ENCODE results near the gene TPCN1. TPM values are rescaled to one million over a fixed set of nuclear protein-coding genes. Genes with fewer than 3 reads are reported as not detected.

TPCN1 gene
- total and polyA plus RNA-seq, 2 donors from 2014 or later, result 38.4 to 93.3 TPM

DNA sequence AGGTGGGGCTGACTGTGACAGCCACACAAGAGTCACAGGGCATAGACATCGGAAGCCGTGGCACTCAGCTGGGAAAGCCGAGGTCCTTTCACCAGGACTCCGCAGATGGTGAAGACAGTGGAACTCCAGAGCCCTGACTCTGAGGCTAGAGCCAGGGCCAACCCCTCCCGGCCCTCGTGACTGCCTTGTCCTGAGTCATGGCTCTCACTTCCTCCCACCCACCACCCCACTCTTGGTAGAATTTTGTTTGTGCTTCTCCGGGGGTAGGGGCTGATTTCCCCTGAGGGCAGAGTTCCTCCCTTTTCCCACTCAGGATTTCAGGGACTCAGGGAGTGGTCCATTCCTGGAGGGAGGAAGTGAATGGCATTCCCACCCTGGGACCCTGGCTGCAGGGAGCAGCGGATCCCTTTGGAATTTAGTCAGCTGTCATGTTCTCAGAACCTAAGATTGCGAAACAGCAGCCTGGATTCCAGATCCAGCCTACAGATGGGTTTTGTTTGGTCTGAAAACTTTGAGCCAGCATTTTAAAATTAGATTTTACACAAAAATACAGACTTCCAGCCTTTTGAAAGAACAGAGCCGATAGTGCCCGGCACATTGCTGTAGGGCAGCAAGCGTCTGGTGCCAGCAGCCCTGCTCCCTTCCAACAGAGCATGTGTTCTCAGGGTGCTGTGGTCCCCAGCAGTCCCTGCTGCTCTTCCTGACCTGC lies 50.7 kb downstream of the TPCN1 start:
- no peak overlapping the region for H3K4me3 ChIP-seq (ENCODE audit: low read length in 3 of 3)
- no peak for TF ChIP-seq CTCF (IDR thresholded peaks at IDR 0.05; ENCODE audit: borderline replicate concordance, extremely low read depth, insufficient read depth)
- no peak overlapping the region for H3K9ac ChIP-seq (ENCODE audit: low read length in 3 of 3)
- intact Hi-C loops (cut with DNase I), result no loop called here
- H3K4me1 ChIP-seq (ENCODE audit: control insufficient read depth in 2 of 3, insufficient read depth in 2 of 3, low read depth in 1 of 3, low read length in 3 of 3), result peaks cover 0 to 10% (median 2%) of the 10 kb centered on the region in 3 donors
- H3K9me3 ChIP-seq (ENCODE audit: control insufficient read depth in 2 of 3, insufficient read depth in 1 of 3, low read length in 3 of 3), result no peaks in the 10 kb centered on the region
- no peaks in the 10 kb centered on the region for H3K27me3 ChIP-seq (ENCODE audit: control insufficient read depth, insufficient read depth, low read length)
- DNase-seq (peak in 2 of 5 donors; percentile 60 to 92), FAIRE-seq (no peak)
- H3K27ac ChIP-seq (ENCODE audit: low read depth in 2 of 2, low read length in 2 of 2), result peak overlapping the region; percentile 66 to 71
- H3K36me3 ChIP-seq (ENCODE audit: control insufficient read depth in 2 of 3, insufficient read depth in 3 of 3, low read length in 3 of 3), result peaks cover 3 to 67% (median 42%) of the 10 kb centered on the region in 3 donors

DNA sequence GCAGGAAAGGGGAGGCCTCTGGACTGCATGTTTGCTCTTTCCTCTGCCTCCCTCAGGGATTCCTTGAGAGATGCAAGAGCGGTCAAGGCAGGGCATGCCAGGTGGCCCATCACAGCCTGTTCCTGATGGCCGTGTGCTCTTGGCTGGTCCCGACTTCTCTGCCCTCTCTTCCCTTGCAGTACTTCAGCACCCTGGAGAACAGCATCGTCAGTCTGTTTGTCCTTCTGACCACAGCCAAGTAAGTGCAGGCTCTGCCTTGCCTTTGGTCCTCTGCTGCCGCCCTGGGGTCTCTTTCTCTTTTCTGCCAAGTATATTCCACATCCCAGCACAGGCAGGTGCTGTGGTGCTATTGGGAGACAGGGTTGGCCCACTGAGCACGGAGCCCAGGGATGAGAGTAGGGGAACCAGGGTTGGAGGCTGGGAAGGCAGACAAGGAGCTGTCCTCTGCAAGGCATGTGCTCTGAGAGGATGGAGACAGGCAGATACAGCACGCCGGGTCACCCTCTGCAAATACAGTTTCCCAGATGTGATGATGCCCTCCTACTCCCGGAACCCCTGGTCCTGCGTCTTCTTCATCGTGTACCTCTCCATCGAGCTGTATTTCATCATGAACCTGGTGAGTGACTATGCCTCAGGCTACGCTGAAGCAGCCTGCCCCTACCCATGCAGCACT lies 51.9 kb downstream of the TPCN1 start:
- FAIRE-seq, result no peak
- Histone ChIP-seq H3K27me3 (ENCODE audit: control insufficient read depth, insufficient read depth, low read length) (no peaks in the 10 kb centered on the region), H3K9ac (ENCODE audit: low read length in 3 of 3) (no peak overlapping the region), H3K27ac (ENCODE audit: low read depth in 2 of 2, low read length in 2 of 2) (no peak overlapping the region), H3K4me1 (ENCODE audit: control insufficient read depth in 2 of 3, insufficient read depth in 2 of 3, low read depth in 1 of 3, low read length in 3 of 3) (peaks cover 0 to 10% (median 2%) of the 10 kb centered on the region in 3 donors), H3K4me3 (ENCODE audit: low read length in 3 of 3) (no peak overlapping the region), H3K36me3 (ENCODE audit: control insufficient read depth in 2 of 3, insufficient read depth in 3 of 3, low read length in 3 of 3) (peaks cover 0 to 70% (median 44%) of the 10 kb centered on the region in 3 donors), H3K9me3 (ENCODE audit: control insufficient read depth in 2 of 3, insufficient read depth in 1 of 3, low read length in 3 of 3) (no peaks in the 10 kb centered on the region)
- DNase-seq, result no peak
- no peak for TF ChIP-seq CTCF (IDR thresholded peaks at IDR 0.05; ENCODE audit: borderline replicate concordance, extremely low read depth, insufficient read depth)
- intact Hi-C loops (cut with DNase I), result no loop called here

GRCh38 chr12:113274848-113275247 lies 53.6 kb downstream of the TPCN1 start:
- FAIRE-seq, result no peak
- TF ChIP-seq CTCF (IDR thresholded peaks at IDR 0.05; ENCODE audit: borderline replicate concordance, extremely low read depth, insufficient read depth), result no peak
- H3K27ac ChIP-seq (ENCODE audit: low read depth in 2 of 2, low read length in 2 of 2), result no peak overlapping the region
- no peak for DNase-seq
- no peak overlapping the region for H3K9ac ChIP-seq (ENCODE audit: low read length in 3 of 3)
- intact Hi-C loops (cut with DNase I), result no loop called here
- no peaks in the 10 kb centered on the region for H3K9me3 ChIP-seq (ENCODE audit: control insufficient read depth in 2 of 3, insufficient read depth in 1 of 3, low read length in 3 of 3)
- peaks cover 0 to 68% (median 37%) of the 10 kb centered on the region in 3 donors for H3K36me3 ChIP-seq (ENCODE audit: control insufficient read depth in 2 of 3, insufficient read depth in 3 of 3, low read length in 3 of 3)
- H3K27me3 ChIP-seq (ENCODE audit: control insufficient read depth, insufficient read depth, low read length), result no peaks in the 10 kb centered on the region
- no peak overlapping the region for H3K4me3 ChIP-seq (ENCODE audit: low read length in 3 of 3)
- peaks cover 0 to 6% (median 2%) of the 10 kb centered on the region in 3 donors for H3K4me1 ChIP-seq (ENCODE audit: control insufficient read depth in 2 of 3, insufficient read depth in 2 of 3, low read depth in 1 of 3, low read length in 3 of 3)

Data from kidney (tissue), 14 donors.